HG03280 (cell line): ENCODE data around the gene EYA2.

Source experiments
- ATAC-seq: cut with Tn5 transposase; IDR thresholded peaks from one replicate; pipeline ENCODE4 v1.9.1; 2021; ENCODE audit warnings: mild to moderate bottlenecking, moderate library complexity; ENCODE audit not compliant: unreplicated experiment

The EYA2 gene

DNA sequence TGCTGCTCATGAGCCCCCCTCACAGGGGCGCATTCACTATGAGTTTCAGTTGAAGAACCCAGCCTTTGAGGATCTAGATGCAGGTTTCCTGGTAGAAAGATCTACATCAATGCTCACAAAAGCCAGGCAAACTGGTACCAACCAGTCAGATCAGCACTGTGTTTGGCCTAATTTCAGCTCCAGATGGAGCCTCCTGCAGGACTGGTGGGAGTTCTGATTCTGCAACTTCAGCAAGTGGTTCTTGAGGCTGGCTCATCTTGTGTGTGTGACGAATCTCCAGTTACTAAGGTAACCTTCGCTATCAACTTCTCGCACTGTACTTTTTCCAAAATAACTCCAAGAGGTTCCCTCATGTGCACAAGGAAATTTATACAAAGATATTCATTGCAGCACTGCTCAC lies 343.1 kb downstream of the EYA2 start:
- ATAC-seq, result no peak
